Spinal cord (tissue), 10 donors: ENCODE data around the gene CRYBA1. TPM values are rescaled to one million over a fixed set of nuclear protein-coding genes. Genes with fewer than 3 reads are reported as not detected.

ENCODE experiments used
- DNase-seq, 6 donors: peaks; one replicate each; pipeline versions ENCODE4 v3.0.0 to v3.0.0-alpha.2; 2013 to 2015; ENCODE audit warnings: low spot score in 6 of 6, low read depth in 4 of 6
- H3K27ac ChIP-seq: one replicate; pipeline ENCODE4 v1.5.1; 2013; ENCODE audit warnings: low read depth, low read length, control low read depth
- H3K27me3 ChIP-seq: one replicate; pipeline ENCODE4 v1.6.1; 2013; ENCODE audit warnings: low read length; ENCODE audit not compliant: control insufficient read depth, insufficient read depth
- H3K36me3 ChIP-seq: one replicate; pipeline ENCODE4 v1.6.1; 2013; ENCODE audit warnings: low read length; ENCODE audit not compliant: control insufficient read depth, insufficient read depth
- H3K4me1 ChIP-seq: one replicate; pipeline ENCODE4 v1.6.1; 2013; ENCODE audit warnings: low read length; ENCODE audit not compliant: control insufficient read depth, insufficient read depth
- H3K4me3 ChIP-seq: one replicate; pipeline ENCODE4 v1.5.1; 2013; ENCODE audit warnings: low read depth, low read length, control low read depth
- H3K9me3 ChIP-seq: one replicate; pipeline ENCODE4 v1.6.1; 2013; ENCODE audit warnings: low read length; ENCODE audit not compliant: control insufficient read depth, insufficient read depth
- WGBS: methylation state at CpG from one replicate; pipeline ENCODE4 v1.1.5; 2013; ENCODE audit warnings: missing lambda C conversion rate; ENCODE audit not compliant: insufficient coverage; 5-methylcytosine and 5-hydroxymethylcytosine counted together
- polyA plus RNA-seq, 2 donors: library from polyadenylated mRNA; unstranded; fragments of 120-200 nt; gene quantifications; one replicate each; pipeline ENCODE4 v1.2.1, GENCODE V29; 2013; ENCODE audit not compliant: insufficient read length in 2 of 2
- total RNA-seq, 2 donors: library from RNA; depleted of rRNA in 1 of 2; stranded (reverse); fragments of 120-200 nt in 1 of 2; fragments of >200 nt in 1 of 2; gene quantifications; one replicate each; pipeline versions ENCODE4 v1.2.3 to v1.2.4, GENCODE V29; 2013 to 2014
- donor health status: healthy.

CRYBA1 gene
- total and polyA plus RNA-seq, 4 donors = 0.26 TPM; not detected in 3

- no peak for DNase-seq
- WGBS = 90% methylated on average over 2 of the region's 3 CpGs
- Histone ChIP-seq H3K4me3 (no peak overlapping the region), H3K27ac (no peak overlapping the region), H3K36me3 (no peaks in the 10 kb centered on the region), H3K4me1 (peaks cover 1% of the 10 kb centered on the region), H3K9me3 (no peaks in the 10 kb centered on the region), H3K27me3 (no peaks in the 10 kb centered on the region)
Observed at GRCh38 chr17:29235904-29236303, 10.8 kb upstream of the CRYBA1 start.

- 80% methylated on average over 2 of the region's 3 CpGs for WGBS
- DNase-seq = no peak
- no peak overlapping the region for H3K27ac ChIP-seq
- H3K27me3 ChIP-seq = no peaks in the 10 kb centered on the region
- no peak overlapping the region for H3K4me3 ChIP-seq
- H3K4me1 ChIP-seq = peaks cover 9% of the 10 kb centered on the region
- H3K36me3 ChIP-seq = no peaks in the 10 kb centered on the region
- H3K9me3 ChIP-seq = no peaks in the 10 kb centered on the region
Observed at GRCh38 chr17:29237476-29238132, 9.1 kb upstream of the CRYBA1 start.

- Histone ChIP-seq H3K4me3 (no peak overlapping the region), H3K27me3 (no peaks in the 10 kb centered on the region), H3K27ac (no peak overlapping the region), H3K9me3 (no peaks in the 10 kb centered on the region), H3K36me3 (no peaks in the 10 kb centered on the region), H3K4me1 (peaks cover 9% of the 10 kb centered on the region)
- no peak for DNase-seq
- WGBS = 91% methylated on average over 3 of the region's 8 CpGs
Observed at GRCh38 chr17:29238133-29238850, 8.4 kb upstream of the CRYBA1 start.

GRCh38 chr17:29240477-29240876, 6.2 kb upstream of the CRYBA1 start:
- Histone ChIP-seq H3K4me1 (peaks cover 9% of the 10 kb centered on the region), H3K27me3 (no peaks in the 10 kb centered on the region), H3K4me3 (no peak overlapping the region), H3K27ac (no peak overlapping the region), H3K9me3 (no peaks in the 10 kb centered on the region), H3K36me3 (no peaks in the 10 kb centered on the region)
- WGBS = no CpG with 5 or more reads among the region's 2 CpGs
- DNase-seq = no peak

GRCh38 chr17:29240968-29241963, 5.4 kb upstream of the CRYBA1 start:
- Histone ChIP-seq H3K27me3 (no peaks in the 10 kb centered on the region), H3K4me1 (peaks cover 9% of the 10 kb centered on the region), H3K4me3 (no peak overlapping the region), H3K27ac (peak overlapping the region; percentile 40), H3K36me3 (no peaks in the 10 kb centered on the region), H3K9me3 (no peaks in the 10 kb centered on the region)
- DNase-seq = peak in 1 of 6 donors; percentile 48
- 42% methylated on average over 7 of the region's 9 CpGs for WGBS

GRCh38 chr17:29242051-29242450, 4.6 kb upstream of the CRYBA1 start:
- Histone ChIP-seq H3K27ac (no peak overlapping the region), H3K36me3 (no peaks in the 10 kb centered on the region)
- WGBS = no CpG with 5 or more reads among the region's 1 CpG

GRCh38 chr17:29242790-29243189, 3.9 kb upstream of the CRYBA1 start:
- 97% methylated on average over 4 of the region's 6 CpGs for WGBS
- Histone ChIP-seq H3K27ac (no peak overlapping the region), H3K36me3 (no peaks in the 10 kb centered on the region), H3K4me3 (no peak overlapping the region), H3K9me3 (no peaks in the 10 kb centered on the region), H3K4me1 (peaks cover 12% of the 10 kb centered on the region), H3K27me3 (no peaks in the 10 kb centered on the region)
- DNase-seq = no peak

More at GRCh38 chr17:29242051-29242450, 4.6 kb upstream of the CRYBA1 start:
- Histone ChIP-seq H3K4me1 (peaks cover 12% of the 10 kb centered on the region), H3K27me3 (no peaks in the 10 kb centered on the region), H3K9me3 (no peaks in the 10 kb centered on the region), H3K4me3 (no peak overlapping the region)
- no peak for DNase-seq

- H3K9me3 ChIP-seq = no peaks in the 10 kb centered on the region
- 46% methylated on average over 3 of the region's 4 CpGs for WGBS
- H3K27me3 ChIP-seq = no peaks in the 10 kb centered on the region
- H3K4me3 ChIP-seq = no peak overlapping the region
- H3K36me3 ChIP-seq = no peaks in the 10 kb centered on the region
- peak in 1 of 6 donors; percentile 11 for DNase-seq
- peaks cover 12% of the 10 kb centered on the region for H3K4me1 ChIP-seq
- no peak overlapping the region for H3K27ac ChIP-seq
Observed at GRCh38 chr17:29243792-29244191, 2.9 kb upstream of the CRYBA1 start.

GRCh38 chr17:29245401-29245800, 1.3 kb upstream of the CRYBA1 start:
- DNase-seq = no peak
- no peaks in the 10 kb centered on the region for H3K36me3 ChIP-seq
- H3K4me3 ChIP-seq = no peak overlapping the region
- peaks cover 12% of the 10 kb centered on the region for H3K4me1 ChIP-seq
- H3K27ac ChIP-seq = no peak overlapping the region
- H3K9me3 ChIP-seq = no peaks in the 10 kb centered on the region
- WGBS = 100% methylated on average over 2 of the region's 6 CpGs
- H3K27me3 ChIP-seq = no peaks in the 10 kb centered on the region
